Fibroblast of the aortic adventitia (primary cell): Measurements from ENCODE around the gene ILK. TPM values are rescaled to one million over a fixed set of nuclear protein-coding genes. Genes with fewer than 3 reads are reported as not detected.

Experiments
- DNase-seq: peaks from one replicate; pipeline ENCODE4 v3.0.0-alpha.2; 2010; ENCODE audit warnings: low read depth
- H3K4me3 ChIP-seq: 2 replicates; pipeline ENCODE4 v1.5.1; 2011; ENCODE audit warnings: low read depth, mild to moderate bottlenecking, control low read depth, low read length, moderate library complexity
- CTCF ChIP-seq: IDR thresholded peaks from 2 replicates; pipeline ENCODE4 v1.5.1; 2011; ENCODE audit warnings: mild to moderate bottlenecking, low read length, control low read depth, inconsistent platforms; ENCODE audit not compliant: insufficient read depth
- total RNA-seq: library from RNA; depleted of rRNA; stranded (reverse); fragments of >200 nt; gene quantifications from 2 replicates; pipeline ENCODE4 v1.2.3, GENCODE V29; 2012; ENCODE audit warnings: low replicate concordance

ILK gene
- total RNA-seq, 1 donor = 145 TPM

- H3K4me3 ChIP-seq = no peak overlapping the region
- no peak for DNase-seq
- TF ChIP-seq CTCF = no peak
These were observed 19.0 kb upstream of the ILK start for GRCh38 chr11:6584528-6584927.

DNA sequence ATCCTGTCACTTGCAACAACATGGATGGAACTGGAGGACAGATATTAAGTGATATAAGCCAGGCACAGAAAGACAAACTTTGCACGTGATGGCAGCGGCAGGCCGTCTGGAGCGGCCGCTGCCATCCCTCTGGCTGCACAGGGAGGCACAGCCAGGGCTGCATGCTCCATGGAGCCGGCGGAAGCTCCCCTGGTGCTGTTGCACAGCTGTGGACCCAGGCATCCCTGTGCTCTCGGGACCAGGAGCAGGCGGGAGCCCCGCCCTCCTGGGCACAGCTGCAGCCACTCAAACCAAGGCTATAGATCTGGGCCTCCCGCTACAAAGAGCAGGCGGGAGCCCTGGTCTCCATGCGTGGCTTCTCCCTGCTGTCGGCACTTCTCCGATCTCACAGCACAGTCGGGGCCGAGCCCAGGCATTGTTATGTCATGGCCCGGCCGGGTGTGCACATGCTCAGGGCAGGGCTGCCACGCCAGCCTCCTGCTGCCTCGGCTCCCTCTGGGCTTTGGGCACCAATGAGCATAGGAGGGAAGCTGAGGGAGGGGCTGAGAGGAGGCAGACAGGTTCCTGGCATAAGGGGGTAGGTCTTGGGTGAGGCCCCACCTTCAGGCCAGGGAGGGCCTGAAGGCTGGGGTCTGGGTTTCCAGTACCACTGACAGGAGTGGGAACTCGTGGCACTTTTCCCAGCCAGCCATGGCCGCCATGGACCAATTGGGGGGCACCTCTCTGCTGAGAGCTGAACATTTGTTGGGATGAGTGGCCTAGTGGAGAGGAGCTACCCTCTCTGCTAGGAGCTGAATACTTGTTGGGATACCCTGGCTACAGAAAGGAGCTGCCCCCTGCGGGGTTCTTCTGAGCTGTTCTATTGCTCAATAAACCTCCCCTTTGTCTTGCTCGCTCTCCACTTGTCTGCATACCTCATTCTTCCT lies 16.9 kb upstream of the ILK start:
- DNase-seq = no peak
- no peak for TF ChIP-seq CTCF
- H3K4me3 ChIP-seq = no peak overlapping the region

DNA sequence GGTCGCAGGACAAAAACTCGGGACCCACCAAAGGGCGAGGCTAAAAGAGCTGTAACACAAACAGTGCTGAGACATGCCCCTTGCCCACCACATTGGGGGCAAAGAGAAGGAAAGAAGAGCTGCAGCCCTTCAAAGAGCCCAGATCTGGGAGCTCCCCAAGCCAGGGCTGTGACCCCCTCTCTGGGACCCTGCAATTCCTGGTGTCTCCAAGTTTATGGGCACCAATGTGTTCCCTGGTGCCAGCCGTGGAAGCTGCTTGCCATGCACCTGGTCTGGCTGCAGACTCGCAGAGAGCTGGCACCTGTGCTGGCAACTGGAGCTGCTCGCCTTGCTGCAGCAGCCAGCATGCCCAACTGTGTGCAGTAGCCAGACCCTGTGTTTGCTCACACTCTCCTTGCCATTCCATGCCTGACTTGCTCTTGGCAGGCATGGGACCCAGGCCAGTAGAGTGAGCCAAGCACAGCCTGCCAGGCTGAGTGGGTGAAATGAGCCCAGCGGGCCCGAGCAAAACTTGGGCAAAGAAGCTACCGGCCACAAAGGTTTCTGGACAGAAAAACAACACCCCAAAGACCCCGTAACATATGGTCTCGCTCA lies 16.1 kb upstream of the ILK start:
- H3K4me3 ChIP-seq = no peak overlapping the region
- no peak for TF ChIP-seq CTCF
- no peak for DNase-seq

DNA sequence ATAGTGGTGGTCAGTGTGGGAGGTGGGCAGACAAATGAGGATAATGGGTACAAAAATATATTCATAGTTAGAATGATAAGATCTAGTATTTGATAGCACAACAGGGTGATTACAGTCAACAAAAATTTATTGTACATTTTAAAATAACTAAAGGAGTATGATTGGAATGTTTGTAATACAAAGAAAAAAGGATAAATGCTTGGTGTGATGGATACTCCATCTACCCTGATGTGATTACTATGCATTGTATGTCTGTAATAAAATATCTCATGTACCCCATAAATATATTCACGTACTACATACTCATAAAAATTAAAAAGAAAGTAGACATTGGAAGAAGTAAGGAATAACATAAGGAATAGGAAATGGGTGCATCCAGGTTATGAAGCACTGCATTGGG lies 15.6 kb upstream of the ILK start:
- no peak overlapping the region for H3K4me3 ChIP-seq
- TF ChIP-seq CTCF = no peak
- no peak for DNase-seq

DNA sequence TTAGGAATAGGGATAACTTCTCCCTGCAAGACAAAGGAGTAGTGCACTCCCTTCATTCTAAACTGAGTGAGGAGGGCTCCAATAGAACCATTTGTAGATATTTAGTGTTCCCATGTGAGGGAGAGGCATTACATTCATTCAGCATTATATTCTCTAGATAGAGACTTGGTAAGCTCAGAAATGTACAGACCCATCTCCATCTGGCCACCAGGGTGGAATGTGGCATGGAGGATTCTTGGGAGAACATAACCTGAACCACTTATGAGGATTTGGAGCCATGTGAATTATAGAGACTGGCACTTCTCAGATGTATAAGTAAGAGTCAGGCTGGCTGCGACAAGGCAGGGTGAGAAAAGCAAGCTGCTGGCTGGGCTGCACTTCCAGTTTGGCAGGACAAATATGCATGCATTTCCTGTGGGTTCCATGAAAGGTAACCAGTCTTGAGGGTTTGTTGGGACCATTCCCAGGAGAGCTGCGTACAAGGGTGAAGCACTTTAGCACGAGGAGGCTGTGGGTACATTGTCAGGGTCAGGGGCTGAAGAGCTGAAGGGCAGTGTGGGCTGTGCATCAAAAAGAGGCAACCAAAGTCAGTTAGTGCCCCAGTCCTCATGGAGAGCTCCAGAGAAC lies 9.3 kb upstream of the ILK start:
- no peak for DNase-seq
- TF ChIP-seq CTCF = no peak
- H3K4me3 ChIP-seq = no peak overlapping the region

GRCh38 chr11:6596239-6596877 lies 7.2 kb upstream of the ILK start:
- DNase-seq = no peak
- H3K4me3 ChIP-seq = no peak overlapping the region
- TF ChIP-seq CTCF = no peak
